K562 (cell line): Measurements from ENCODE around the gene STX18. TPM values are rescaled to one million over a fixed set of nuclear protein-coding genes. Genes with fewer than 3 reads are reported as not detected.

Experiments
- ATAC-seq: fragments of 200-7000 bp; cut with Tn5 transposase; 3 replicates; pipeline ENCODE4 v1.9.1; 2020; ENCODE audit warnings: moderate library complexity
- BruUV-seq: library from RNA; stranded (reverse); fragments of 400-500 nt; replicated peaks from 2 replicates; lab custom pipeline; 2021; lab: Mats Ljungman, UMichigan
- CTCF ChIA-PET: fragments of 300-600 bp; formaldehyde crosslinking; extraction: SDS; loops from one replicate; lab custom pipeline; 2021; ENCODE audit warnings: low intra/inter-chr PET ratio; lab: Yijun Ruan, JAX
- POLR2A ChIA-PET: fragments of 300-600, 350-650 bp; sonication (Branson Sonifier 250); formaldehyde crosslinking; extraction: SDS; loops from one replicate; lab custom pipeline; 2021; ENCODE audit warnings: antibody characterized with exemption, inconsistent platforms; lab: Yijun Ruan, JAX
- DNase-seq, 4 experiments: peaks; one replicate each; pipeline versions ENCODE4 v3.0.0 to v3.0.0-alpha.2; 2011 to 2018; ENCODE audit warnings: low spot score in 3 of 4, mixed read lengths in 3 of 4; ENCODE audit errors: extremely low read depth in 1 of 4
- FAIRE-seq: peaks from 2 replicates; lab custom pipeline; 2011; peaks lifted over from hg19 to GRCh38; lab: Jason Lieb, UNC
- H2AFZ ChIP-seq: 2 replicates; pipeline ENCODE4 v1.6.0; 2011; ENCODE audit warnings: low read depth, low read length, control low read depth, inconsistent platforms
- H3K27ac ChIP-seq: fragments of 200-600 bp; 3 replicates; pipeline ENCODE4 v1.8.0; 2011; ENCODE audit warnings: low read depth, mild to moderate bottlenecking, control low read depth, inconsistent platforms, low read length, moderate library complexity, mixed read lengths; ENCODE audit errors: extremely low read depth
- H3K27me3 ChIP-seq, 2 experiments: fragments of 300-600 bp in 1 of 2; 2 replicates in 1 of 2; 3 replicates in 1 of 2; pipeline versions ENCODE4 v1.6.0 to v1.8.0; 2011; ENCODE audit warnings: inconsistent platforms in 2 of 2, low read length in 2 of 2, mild to moderate bottlenecking in 1 of 2, mixed read lengths in 1 of 2, moderate library complexity in 1 of 2; ENCODE audit not compliant: control insufficient read depth in 2 of 2, insufficient read depth in 2 of 2
- H3K36me3 ChIP-seq: fragments of 300-600 bp; 3 replicates; pipeline ENCODE4 v1.8.0; 2011; ENCODE audit warnings: mild to moderate bottlenecking, low read length, inconsistent platforms; ENCODE audit not compliant: control insufficient read depth, insufficient read depth
- H3K4me1 ChIP-seq, 2 experiments: fragments of 200-600 bp in 1 of 2; replicated peaks in 1 of 2; 2 replicates in 1 of 2; 3 replicates in 1 of 2; pipeline versions ENCODE4 v1.5.1 to v1.8.0; 2011; ENCODE audit warnings: inconsistent platforms in 2 of 2, low read length in 2 of 2, mild to moderate bottlenecking in 1 of 2, mixed read lengths in 1 of 2, moderate library complexity in 1 of 2; ENCODE audit not compliant: control insufficient read depth in 2 of 2, insufficient read depth in 2 of 2
- H3K4me2 ChIP-seq: 2 replicates; pipeline ENCODE4 v1.6.1; 2011; ENCODE audit warnings: low read length, control low read depth, inconsistent platforms, mixed read lengths; ENCODE audit not compliant: insufficient read depth
- H3K4me3 ChIP-seq: fragments of 200-600 bp; sonication (generic), shearing (Covaris generic); 2 replicates; pipeline ENCODE4 v1.5.1; 2016; ENCODE audit warnings: control low read depth, inconsistent platforms
- H3K79me2 ChIP-seq: fragments of 200-600 bp; 3 replicates; pipeline ENCODE4 v1.8.0; 2011; ENCODE audit warnings: low read length, inconsistent platforms; ENCODE audit not compliant: control insufficient read depth, insufficient read depth
- H3K9ac ChIP-seq, 2 experiments: 2 replicates each; pipeline versions ENCODE4 v1.6.0 to v1.6.1; 2011; ENCODE audit warnings: low read depth in 2 of 2, low read length in 2 of 2, control low read depth in 1 of 2, inconsistent platforms in 1 of 2, mild to moderate bottlenecking in 1 of 2, mixed read lengths in 1 of 2; ENCODE audit not compliant: insufficient read depth in 1 of 2
- H3K9me1 ChIP-seq: one replicate; pipeline ENCODE4 v1.6.0; 2011; ENCODE audit warnings: inconsistent platforms, mild to moderate bottlenecking, low read length, moderate library complexity; ENCODE audit not compliant: control insufficient read depth, insufficient read depth
- H3K9me3 ChIP-seq: replicated peaks from 2 replicates; pipeline ENCODE4 v1.5.1; 2011; ENCODE audit warnings: low read depth, low read length, inconsistent platforms; ENCODE audit not compliant: control insufficient read depth, insufficient read depth
- H4K20me1 ChIP-seq: replicated peaks from 2 replicates; pipeline ENCODE4 v1.6.1; 2011; ENCODE audit warnings: low read length, inconsistent platforms, mixed read lengths; ENCODE audit not compliant: control insufficient read depth, insufficient read depth
- ARID3A ChIP-seq: IDR thresholded peaks from 2 replicates; pipeline ENCODE4 v1.6.1; 2012; ENCODE audit warnings: low read depth, low read length, improper control_type of control experiment, borderline replicate concordance
- MAFG ChIP-seq: fragments of 450-650 bp; conservative IDR thresholded peaks from 2 replicates; pipeline ENCODE4 v1.6.1; 2016; ENCODE audit warnings: missing genetic modification characterization, missing compliant biosample characterization
- RAD21 ChIP-seq, 2 experiments: fragments of 250-450 bp in 1 of 2; fragments of 450-650 bp in 1 of 2; sonication (Bioruptor Pico) in 1 of 2; formaldehyde crosslinking in 1 of 2; IDR thresholded peaks in 1 of 2; conservative IDR thresholded peaks in 1 of 2; 2 replicates each; pipeline versions ENCODE4 v1.4.0 to v1.8.0; 2020 to 2022; ENCODE audit warnings: mild to moderate bottlenecking in 2 of 2, moderate library complexity in 1 of 2
- WGBS: fragments of 100-300 bp; shearing (Covaris generic); methylation state at CpG from one replicate; pipeline ENCODE4 v1.1.6; 2016; ENCODE audit warnings: low coverage, mixed read lengths; ENCODE audit not compliant: insufficient coverage; ENCODE audit errors: missing lambda C conversion rate; 5-methylcytosine and 5-hydroxymethylcytosine counted together
- in situ Hi-C: fragments of 300-500 bp; cut with MboI; formaldehyde crosslinking; loops from 4 replicates; pipeline ENCODE4 v1.15.0; 2018; ENCODE audit warnings: inconsistent platforms, mixed read lengths
- intact Hi-C: fragments of 100-400 bp; cut with micrococcal nuclease; formaldehyde crosslinking; loops from 2 replicates; pipeline ENCODE4 v1.14.2; 2022
- polyA plus RNA-seq, 8 experiments: library from polyadenylated mRNA; depleted of rRNA in 4 of 8; stranded (reverse) in 5 of 8; unstranded in 3 of 8; fragments of >200 nt; fragmentation: Nextera tagmentation in 2 of 8; fragmentation: Illumina TruSeq in 1 of 8; extraction: Ambion mirVana in 2 of 8; extraction: Trizol in 1 of 8; gene quantifications; 2 replicates each; pipeline versions ENCODE4 v1.2.1 to v1.2.3, GENCODE V29; 2011 to 2014; ENCODE audit warnings: inconsistent platforms in 1 of 8, missing spikeins in 1 of 8
- total RNA-seq, 7 experiments: library from RNA; depleted of rRNA in 6 of 7; stranded (reverse); fragments of >200 nt in 6 of 7; fragmentation: Illumina TruSeq in 2 of 7; extraction: Trizol in 2 of 7; gene quantifications; 2 replicates each; pipeline versions ENCODE4 v1.2.1 to v1.2.3, GENCODE V29; 2011 to 2021; ENCODE audit warnings: low replicate concordance in 1 of 7

The STX18 gene
- total and polyA plus RNA-seq, 9 of the 15 experiments (the other 6 are each of a cell fraction or from before 2014, with no cell fraction given) = 6.2 to 41.7 (median 22.7) TPM

- H3K27me3 ChIP-seq = peaks cover 31 to 69% of the 10 kb centered on the region in 2 experiments
- BruUV-seq = no TSS peak
- 5% methylated on average over 23 of the region's 23 CpGs for WGBS
Measured at GRCh38 chr4:4377732-4378460, 164.0 kb downstream of the STX18 start.

More at GRCh38 chr4:4377732-4378460, 164.0 kb downstream of the STX18 start:
- Histone ChIP-seq H3K4me3 (no peak overlapping the region), H3K9me1 (no peaks in the 10 kb centered on the region), H3K27ac (no peak overlapping the region), H3K79me2 (no peaks in the 10 kb centered on the region), H3K9me3 (no peaks in the 10 kb centered on the region), H3K9ac (no peak overlapping the region), H2AFZ (no peak overlapping the region), H3K4me1 (no peaks in the 10 kb centered on the region; a peak in 1 of 5 replicates), H3K36me3 (no peaks in the 10 kb centered on the region), H3K4me2 (no peak overlapping the region), H4K20me1 (peaks cover 9% of the 10 kb centered on the region; the same call in 1 of the 2 replicates)
- DNase-seq (no peak), FAIRE-seq (no peak), ATAC-seq (peak; percentile 21; the same call in 2 of the 3 replicates)
- CTCF ChIA-PET = no interaction called here
- in situ Hi-C loops (no loop called here), intact Hi-C loops (no loop called here)
- POLR2A ChIA-PET = interaction anchor here (0.6 to 1.8 kb wide), 5 partner anchors 10 to 118 kb away, joined by 3 to 4 read pairs (median 3); no protein-coding TSS in a partner anchor
- TF ChIP-seq MAFG (tag) (0 out of 2 replicates have a peak, but pooled peaks have one; percentile 39), ARID3A (no peak), RAD21 (CRISPR knock-in tag; conservative IDR thresholded peaks at IDR 0.05 in 1 of 2, IDR thresholded peaks at IDR 0.05 in 1 of 2) (no peak)
